Left kidney (tissue), 2 donors: Measurements from ENCODE around the gene SYN1. TPM values are rescaled to one million over a fixed set of nuclear protein-coding genes. Genes with fewer than 3 reads are reported as not detected.
A peak's percentile ranks its signal among the peaks of the same experiment; 100 is the strongest.

Experiments used
- DNase-seq: peaks from one replicate; pipeline ENCODE4 v3.0.0-alpha.2; 2013
- polyA plus RNA-seq: library from polyadenylated mRNA; unstranded; fragments of 120-200 nt; gene quantifications from one replicate; pipeline ENCODE4 v1.2.1, GENCODE V29; 2013; ENCODE audit not compliant: insufficient read length

Gene SYN1
- polyA plus RNA-seq, 1 donor = 6.5 TPM

GRCh38 chrX:47573341-47574075 is 46.1 kb downstream of the SYN1 start:
- DNase-seq = peak; percentile 77

- no peak for DNase-seq
Measured at GRCh38 chrX:47572773-47573340, 46.8 kb downstream of the SYN1 start.

GRCh38 chrX:47571896-47572295 is 47.8 kb downstream of the SYN1 start:
- DNase-seq = no peak

GRCh38 chrX:47571215-47571614 is 48.4 kb downstream of the SYN1 start:
- DNase-seq = no peak

GRCh38 chrX:47570794-47571193 is 48.9 kb downstream of the SYN1 start:
- DNase-seq = no peak

GRCh38 chrX:47568656-47569295 is 50.9 kb downstream of the SYN1 start:
- DNase-seq = no peak

GRCh38 chrX:47566841-47567240 is 52.8 kb downstream of the SYN1 start:
- DNase-seq = no peak

- no peak for DNase-seq
Measured at GRCh38 chrX:47564438-47565085, 55.1 kb downstream of the SYN1 start.

GRCh38 chrX:47563801-47564315 is 55.8 kb downstream of the SYN1 start:
- no peak for DNase-seq

GRCh38 chrX:47562615-47563243 is 56.9 kb downstream of the SYN1 start:
- no peak for DNase-seq

GRCh38 chrX:47561659-47562151 is 58.0 kb downstream of the SYN1 start:
- no peak for DNase-seq

- peak; percentile 98 for DNase-seq
Measured at GRCh38 chrX:47560934-47561658, 58.6 kb downstream of the SYN1 start, which contains the start of gene ARAF. ARAF (plus strand) TSS chrX:47561205; CDS start chrX:47562968, 1,763 bp downstream.

- no peak for DNase-seq
Measured at GRCh38 chrX:47560179-47560933, 59.3 kb downstream of the SYN1 start.

- DNase-seq = no peak
Measured at GRCh38 chrX:47558436-47558835, 61.2 kb downstream of the SYN1 start.

- peak; percentile 84 for DNase-seq
Measured at GRCh38 chrX:47556045-47556623, 63.5 kb downstream of the SYN1 start.

- DNase-seq = no peak
Measured at GRCh38 chrX:47543496-47543895, 76.2 kb downstream of the SYN1 start.

- DNase-seq = peak; percentile 89
Measured at GRCh38 chrX:47540754-47541538, 78.7 kb downstream of the SYN1 start.

GRCh38 chrX:47539860-47540259 is 79.8 kb downstream of the SYN1 start:
- no peak for DNase-seq

GRCh38 chrX:47530049-47530448 is 89.6 kb downstream of the SYN1 start:
- DNase-seq = no peak
